ENCODE data around the gene ZNF497.

ZNF497 gene

DNA sequence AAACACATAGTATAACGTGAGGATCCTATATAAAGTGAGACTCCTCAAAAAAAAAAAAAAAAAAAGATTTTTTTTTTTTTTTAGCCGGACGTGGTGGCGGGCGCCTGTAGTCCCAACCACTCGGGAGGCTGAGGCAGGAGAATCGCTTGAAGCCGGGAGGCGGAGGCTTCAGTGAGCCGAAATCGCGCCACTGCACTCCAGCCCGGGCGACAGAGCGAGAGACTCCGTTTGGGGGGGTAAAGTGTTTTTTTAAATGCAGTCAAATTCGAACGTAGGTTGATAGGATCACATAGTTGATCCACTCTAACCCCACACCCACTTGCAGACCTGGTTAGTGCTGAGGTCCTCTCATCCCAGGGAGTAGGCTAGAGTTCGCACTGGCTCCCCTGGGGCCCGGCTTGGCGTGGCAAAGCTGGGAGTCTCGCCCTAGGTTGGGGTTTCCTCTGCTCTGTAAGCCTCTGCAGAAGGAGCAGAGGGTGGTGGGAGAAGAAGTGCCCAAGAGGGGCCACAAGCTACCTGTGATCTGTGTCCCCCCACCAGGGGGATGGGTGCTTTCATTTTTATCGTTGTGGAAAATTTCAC is 39.4 kb upstream of the ZNF497 start:
- H3K27me3 Mint-ChIP-seq (ENCODE audit: low read depth, poor library complexity) = peaks cover 12% of the 10 kb centered on the region
- no peak for TF ChIP-seq CTCF (IDR thresholded peaks at IDR 0.05)
- H3K27ac Mint-ChIP-seq = no peak overlapping the region
- no peak for DNase-seq
- peaks cover 28% of the 10 kb centered on the region for H3K36me3 Mint-ChIP-seq (ENCODE audit: low read depth)
- peaks cover 27% of the 10 kb centered on the region for H3K9me3 Mint-ChIP-seq
- peaks cover 29% of the 10 kb centered on the region for H3K4me1 Mint-ChIP-seq
- H3K4me3 Mint-ChIP-seq = peak overlapping the region; percentile 96

- peak overlapping the region; percentile 96 for H3K4me3 Mint-ChIP-seq
- peaks cover 22% of the 10 kb centered on the region for H3K4me1 Mint-ChIP-seq
- peaks cover 19% of the 10 kb centered on the region for H3K9me3 Mint-ChIP-seq
- H3K27ac Mint-ChIP-seq = peak overlapping the region; percentile 98
- peaks cover 20% of the 10 kb centered on the region for H3K36me3 Mint-ChIP-seq (ENCODE audit: low read depth)
- no peak for TF ChIP-seq CTCF (IDR thresholded peaks at IDR 0.05)
- DNase-seq = peak; percentile 99
- H3K27me3 Mint-ChIP-seq (ENCODE audit: low read depth, poor library complexity) = peaks cover 12% of the 10 kb centered on the region
Measured at GRCh38 chr19:58400916-58401839, 38.6 kb upstream of the ZNF497 start.

GRCh38 chr19:58400316-58400915 is 37.9 kb upstream of the ZNF497 start:
- H3K27me3 Mint-ChIP-seq (ENCODE audit: low read depth, poor library complexity) = peaks cover 17% of the 10 kb centered on the region
- H3K4me1 Mint-ChIP-seq = peaks cover 22% of the 10 kb centered on the region
- no peak for DNase-seq
- TF ChIP-seq CTCF (IDR thresholded peaks at IDR 0.05) = no peak
- H3K4me3 Mint-ChIP-seq = peak overlapping the region; percentile 96
- no peak overlapping the region for H3K27ac Mint-ChIP-seq
- H3K9me3 Mint-ChIP-seq = peaks cover 17% of the 10 kb centered on the region
- H3K36me3 Mint-ChIP-seq (ENCODE audit: low read depth) = peaks cover 18% of the 10 kb centered on the region

DNA sequence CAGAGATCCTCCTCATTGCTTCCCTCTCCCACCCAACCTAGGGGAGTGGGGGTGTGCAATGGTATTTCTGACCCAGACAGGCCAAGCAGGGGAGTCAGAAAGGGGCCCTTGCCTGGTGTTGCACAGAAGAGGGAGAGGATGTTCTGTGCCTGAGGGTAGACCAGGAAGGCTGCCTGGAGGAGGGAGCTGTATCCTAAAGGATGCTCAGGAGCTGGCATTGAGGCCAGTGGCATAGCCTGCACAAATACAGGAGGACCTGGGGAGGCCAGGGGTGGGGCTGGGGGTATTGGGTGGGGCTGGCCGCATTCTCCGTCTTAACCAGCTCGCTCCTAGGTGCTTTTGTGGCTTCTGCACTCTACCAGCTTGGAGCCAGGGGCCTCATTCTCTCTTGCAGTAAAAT is 37.4 kb upstream of the ZNF497 start:
- Mint-ChIP-seq H3K9me3 (peaks cover 17% of the 10 kb centered on the region), H3K4me1 (peaks cover 22% of the 10 kb centered on the region), H3K4me3 (peak overlapping the region; percentile 51), H3K36me3 (ENCODE audit: low read depth) (peaks cover 19% of the 10 kb centered on the region), H3K27ac (no peak overlapping the region), H3K27me3 (ENCODE audit: low read depth, poor library complexity) (peaks cover 17% of the 10 kb centered on the region)
- TF ChIP-seq CTCF (IDR thresholded peaks at IDR 0.05) = no peak
- DNase-seq = no peak

DNA sequence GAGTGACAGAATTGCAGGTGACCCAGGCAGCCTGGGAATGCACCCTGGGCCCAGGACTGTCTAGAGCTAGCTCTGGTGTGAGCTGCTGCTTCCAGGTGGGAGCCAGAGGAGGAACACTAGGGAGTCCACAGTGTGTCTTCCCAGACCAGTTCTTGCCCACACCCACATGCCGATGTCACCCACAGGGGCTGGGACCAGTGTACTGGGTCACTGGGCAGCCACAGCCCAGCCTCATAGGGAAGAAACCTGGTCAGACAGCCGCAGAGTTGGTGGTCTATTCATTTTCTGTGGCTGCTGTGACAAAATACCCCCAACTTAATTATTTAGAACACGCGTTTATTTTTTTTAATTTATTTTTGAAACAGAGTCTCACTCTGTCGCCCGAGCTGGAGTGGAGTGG is 36.0 kb upstream of the ZNF497 start:
- no peak for TF ChIP-seq CTCF (IDR thresholded peaks at IDR 0.05)
- no peak overlapping the region for H3K4me3 Mint-ChIP-seq
- H3K36me3 Mint-ChIP-seq (ENCODE audit: low read depth) = peaks cover 26% of the 10 kb centered on the region
- H3K9me3 Mint-ChIP-seq = peaks cover 10% of the 10 kb centered on the region
- H3K4me1 Mint-ChIP-seq = peaks cover 22% of the 10 kb centered on the region
- H3K27ac Mint-ChIP-seq = no peak overlapping the region
- H3K27me3 Mint-ChIP-seq (ENCODE audit: low read depth, poor library complexity) = peaks cover 17% of the 10 kb centered on the region
- DNase-seq = no peak
